Measurements from ENCODE around the gene LINS1.
A peak's percentile ranks its signal among the peaks of the same experiment; 100 is the strongest.

LINS1 gene

DNA sequence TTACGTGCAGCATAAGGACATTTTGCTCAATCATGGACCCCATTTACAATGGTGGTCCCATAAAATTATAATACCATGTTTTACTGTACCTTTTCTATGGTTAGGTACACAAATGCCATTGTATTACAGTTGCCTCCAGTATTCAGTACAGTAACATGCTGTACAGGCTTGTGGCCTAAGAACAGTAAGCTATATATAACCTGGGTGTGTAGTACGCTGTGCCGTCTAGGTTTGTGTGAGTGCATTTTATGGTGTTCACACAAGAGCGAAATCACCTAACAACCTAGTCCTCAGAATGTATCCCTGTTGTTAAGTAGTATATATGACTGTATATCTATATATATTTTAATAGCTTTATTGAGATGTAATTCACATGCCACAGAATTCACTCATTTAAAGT lies 12.9 kb upstream of the LINS1 start:
- TF ChIP-seq, protein P1, sequence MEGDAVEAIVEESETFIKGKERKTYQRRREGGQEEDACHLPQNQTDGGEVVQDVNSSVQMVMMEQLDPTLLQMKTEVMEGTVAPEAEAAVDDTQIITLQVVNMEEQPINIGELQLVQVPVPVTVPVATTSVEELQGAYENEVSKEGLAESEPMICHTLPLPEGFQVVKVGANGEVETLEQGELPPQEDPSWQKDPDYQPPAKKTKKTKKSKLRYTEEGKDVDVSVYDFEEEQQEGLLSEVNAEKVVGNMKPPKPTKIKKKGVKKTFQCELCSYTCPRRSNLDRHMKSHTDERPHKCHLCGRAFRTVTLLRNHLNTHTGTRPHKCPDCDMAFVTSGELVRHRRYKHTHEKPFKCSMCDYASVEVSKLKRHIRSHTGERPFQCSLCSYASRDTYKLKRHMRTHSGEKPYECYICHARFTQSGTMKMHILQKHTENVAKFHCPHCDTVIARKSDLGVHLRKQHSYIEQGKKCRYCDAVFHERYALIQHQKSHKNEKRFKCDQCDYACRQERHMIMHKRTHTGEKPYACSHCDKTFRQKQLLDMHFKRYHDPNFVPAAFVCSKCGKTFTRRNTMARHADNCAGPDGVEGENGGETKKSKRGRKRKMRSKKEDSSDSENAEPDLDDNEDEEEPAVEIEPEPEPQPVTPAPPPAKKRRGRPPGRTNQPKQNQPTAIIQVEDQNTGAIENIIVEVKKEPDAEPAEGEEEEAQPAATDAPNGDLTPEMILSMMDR (IDR thresholded peaks at IDR 0.05; ENCODE audit: insufficient read depth, low read length, poor library complexity, severe bottlenecking), result no peak
- no peak overlapping the region for H3K4me3 ChIP-seq (replicated peaks; ENCODE audit: low read depth, low read length)
- H3K27me3 ChIP-seq (replicated peaks; ENCODE audit: control insufficient read depth, insufficient read depth, low read length), result no peaks in the 10 kb centered on the region
- peaks cover 7% of the 10 kb centered on the region for H3K36me3 ChIP-seq (ENCODE audit: control insufficient read depth, insufficient read depth, low read length)
- DNase-seq (ENCODE audit: extremely low read depth, insufficient read length), result no peak

DNA sequence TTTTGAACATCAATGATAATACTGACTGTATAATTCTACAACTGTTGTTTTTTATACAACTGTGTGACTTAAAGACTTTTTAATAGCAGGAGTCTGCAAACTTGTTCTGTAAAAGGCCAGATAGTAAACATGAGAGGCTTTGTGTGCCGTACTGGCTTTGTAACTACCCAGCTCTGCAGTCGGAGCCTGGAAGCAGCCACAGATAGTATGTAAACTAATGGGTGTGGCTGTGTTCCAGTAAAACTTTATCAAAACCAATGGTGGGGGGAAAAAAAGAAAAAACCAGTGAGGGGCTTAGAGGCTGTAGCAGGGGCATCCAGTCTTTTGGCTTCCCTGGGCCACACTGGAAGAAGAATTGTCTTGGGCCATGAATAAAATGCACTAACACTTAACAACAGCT lies 12.4 kb upstream of the LINS1 start:
- TF ChIP-seq, protein P1 (IDR thresholded peaks at IDR 0.05; ENCODE audit: insufficient read depth, low read length, poor library complexity, severe bottlenecking), result no peak
- no peaks in the 10 kb centered on the region for H3K27me3 ChIP-seq (replicated peaks; ENCODE audit: control insufficient read depth, insufficient read depth, low read length)
- DNase-seq (ENCODE audit: extremely low read depth, insufficient read length), result no peak
- no peak overlapping the region for H3K4me3 ChIP-seq (replicated peaks; ENCODE audit: low read depth, low read length)
- H3K36me3 ChIP-seq (ENCODE audit: control insufficient read depth, insufficient read depth, low read length), result peaks cover 7% of the 10 kb centered on the region

DNA sequence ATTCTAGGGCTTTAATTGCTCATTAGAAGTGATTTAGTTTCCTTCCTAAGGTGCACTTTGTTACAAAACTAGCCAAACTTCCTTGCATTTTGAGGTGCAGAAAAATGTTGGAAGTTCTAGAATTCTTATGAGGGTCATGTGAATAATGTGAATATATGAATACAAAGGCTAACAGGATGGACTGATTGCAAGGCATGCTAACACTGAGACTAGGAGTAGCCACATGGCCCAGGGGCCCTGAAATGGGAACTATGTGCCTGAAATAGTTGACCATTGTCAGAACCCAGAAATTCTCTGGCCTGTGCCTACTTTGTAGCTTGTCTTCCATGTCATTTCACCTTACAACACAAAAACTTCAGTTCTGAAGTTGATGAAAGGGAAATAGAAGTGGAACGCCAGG lies 11.2 kb upstream of the LINS1 start:
- no peak for DNase-seq (ENCODE audit: extremely low read depth, insufficient read length)
- H3K36me3 ChIP-seq (ENCODE audit: control insufficient read depth, insufficient read depth, low read length), result peaks cover 5% of the 10 kb centered on the region
- H3K4me3 ChIP-seq (replicated peaks; ENCODE audit: low read depth, low read length), result no peak overlapping the region
- no peaks in the 10 kb centered on the region for H3K27me3 ChIP-seq (replicated peaks; ENCODE audit: control insufficient read depth, insufficient read depth, low read length)
- TF ChIP-seq, protein P1 (IDR thresholded peaks at IDR 0.05; ENCODE audit: insufficient read depth, low read length, poor library complexity, severe bottlenecking), result no peak

DNA sequence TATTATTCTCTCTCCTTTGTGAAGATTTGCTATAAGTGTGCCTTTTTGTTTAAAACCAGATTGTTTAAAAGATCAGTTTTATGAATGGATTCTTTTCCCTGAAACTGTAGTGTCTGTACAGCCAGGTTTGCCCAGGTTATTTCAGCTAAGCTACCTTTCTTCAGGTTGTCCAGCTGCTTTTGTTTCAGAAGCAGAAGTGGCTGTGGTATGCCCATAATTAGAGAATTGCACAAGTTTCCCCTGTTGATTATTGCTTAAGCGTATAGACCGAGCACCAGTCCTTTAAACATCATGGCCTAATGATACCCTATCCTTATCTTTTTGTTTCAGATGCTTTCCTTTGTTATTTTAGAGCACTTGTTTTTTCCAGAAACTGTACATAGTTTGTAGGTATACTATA lies 10.6 kb upstream of the LINS1 start:
- H3K27me3 ChIP-seq (replicated peaks; ENCODE audit: control insufficient read depth, insufficient read depth, low read length), result no peaks in the 10 kb centered on the region

DNA sequence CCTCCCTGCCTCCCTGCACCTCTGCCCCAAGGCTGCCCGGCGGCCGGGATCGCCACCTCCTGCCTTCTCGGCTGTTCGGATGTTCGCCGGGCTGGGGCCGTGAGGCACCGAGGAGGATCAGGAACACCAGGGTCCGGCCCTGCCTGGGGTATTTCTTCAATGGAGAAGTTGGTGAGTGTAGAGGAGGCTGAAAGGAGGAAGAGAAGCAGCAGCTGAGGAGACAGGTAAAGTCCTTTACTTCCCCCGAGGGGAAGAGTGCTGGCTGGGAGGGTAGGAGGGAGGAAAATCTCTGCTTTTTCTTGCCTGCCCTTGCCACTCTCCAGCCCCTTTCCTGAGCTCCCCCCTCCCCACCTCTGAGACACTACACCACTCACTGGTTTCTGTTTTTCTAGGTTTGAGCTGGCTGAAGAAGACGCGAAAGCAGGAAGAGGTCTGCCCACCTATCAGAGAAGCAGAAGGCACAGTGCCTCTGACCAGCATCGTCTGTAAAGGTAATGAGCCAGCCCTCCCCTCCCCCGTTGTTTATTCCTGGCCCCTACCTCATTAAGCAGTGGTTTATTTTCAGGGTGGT lies 924 bp upstream of the LINS1 start:
- H3K36me3 ChIP-seq (ENCODE audit: control insufficient read depth, insufficient read depth, low read length), result peaks cover 4% of the 10 kb centered on the region
- H3K4me3 ChIP-seq (replicated peaks; ENCODE audit: low read depth, low read length), result peak overlapping the region; percentile 83
- TF ChIP-seq, protein P1 (IDR thresholded peaks at IDR 0.05; ENCODE audit: insufficient read depth, low read length, poor library complexity, severe bottlenecking), result no peak
- H3K27me3 ChIP-seq (replicated peaks; ENCODE audit: control insufficient read depth, insufficient read depth, low read length), result no peaks in the 10 kb centered on the region
- DNase-seq (ENCODE audit: extremely low read depth, insufficient read length), result peak; percentile 67

More for the DNA sequence above, 10.6 kb upstream of the LINS1 start:
- no peak for DNase-seq (ENCODE audit: extremely low read depth, insufficient read length)
- TF ChIP-seq, protein P1 (IDR thresholded peaks at IDR 0.05; ENCODE audit: insufficient read depth, low read length, poor library complexity, severe bottlenecking), result no peak
- Histone ChIP-seq H3K4me3 (replicated peaks; ENCODE audit: low read depth, low read length) (no peak overlapping the region), H3K36me3 (ENCODE audit: control insufficient read depth, insufficient read depth, low read length) (peaks cover 9% of the 10 kb centered on the region)

DNA sequence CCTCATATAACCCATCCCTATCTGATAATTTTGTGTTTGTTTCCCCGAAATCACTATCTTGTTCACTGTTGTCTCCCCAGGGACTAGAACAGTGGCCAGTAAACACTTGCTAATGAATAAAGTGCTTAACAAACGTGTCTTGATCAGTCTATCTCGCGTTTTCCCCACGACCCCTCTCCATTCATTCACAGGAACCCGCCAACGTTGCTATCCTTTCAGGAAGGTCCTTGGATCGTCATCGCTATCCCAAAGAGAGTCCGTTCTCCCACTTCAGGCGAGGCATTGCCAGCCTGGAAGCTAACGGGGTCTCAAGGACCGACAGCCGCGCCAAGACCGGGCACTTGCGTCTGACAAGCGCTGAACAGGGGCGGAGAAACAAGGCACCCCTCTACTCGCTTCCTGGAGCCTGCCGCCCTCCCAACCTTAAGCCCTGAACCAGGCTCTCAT lies 344 bp downstream of the LINS1 start:
- Histone ChIP-seq H3K4me3 (replicated peaks; ENCODE audit: low read depth, low read length) (peak overlapping the region; percentile 94), H3K27me3 (replicated peaks; ENCODE audit: control insufficient read depth, insufficient read depth, low read length) (no peaks in the 10 kb centered on the region), H3K36me3 (ENCODE audit: control insufficient read depth, insufficient read depth, low read length) (no peaks in the 10 kb centered on the region)
- TF ChIP-seq, protein P1 (IDR thresholded peaks at IDR 0.05; ENCODE audit: insufficient read depth, low read length, poor library complexity, severe bottlenecking), result no peak
- DNase-seq (ENCODE audit: extremely low read depth, insufficient read length), result no peak
